ENCODE measurements around the gene ELF2.
"Not testable (repeated sequence)": the region's sequence is repeated elsewhere in the genome, so short reads cannot be mapped to it uniquely, and the experiment has no call there.

The ELF2 gene

DNA sequence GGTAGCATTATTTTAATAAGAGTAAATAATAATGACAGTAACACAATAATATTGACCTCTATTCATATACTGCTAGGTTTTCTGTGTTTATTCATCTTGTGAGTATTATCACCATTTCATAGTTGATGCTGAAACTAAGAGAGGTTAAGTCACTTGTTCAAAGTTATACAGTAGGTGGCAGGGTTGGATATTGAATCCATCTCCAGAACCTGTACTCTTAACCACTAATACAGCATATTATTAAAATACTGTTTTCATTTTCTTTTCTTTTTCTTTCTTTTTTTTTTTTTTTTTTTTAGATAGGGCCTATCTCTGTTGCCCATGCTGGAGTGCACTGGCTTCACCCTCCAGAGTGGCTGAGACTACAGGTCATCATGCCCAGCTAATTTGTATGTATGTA is 7.1 kb upstream of the ELF2 start:
- DNase-seq (ENCODE audit: low read depth) = peak; percentile 28

DNA sequence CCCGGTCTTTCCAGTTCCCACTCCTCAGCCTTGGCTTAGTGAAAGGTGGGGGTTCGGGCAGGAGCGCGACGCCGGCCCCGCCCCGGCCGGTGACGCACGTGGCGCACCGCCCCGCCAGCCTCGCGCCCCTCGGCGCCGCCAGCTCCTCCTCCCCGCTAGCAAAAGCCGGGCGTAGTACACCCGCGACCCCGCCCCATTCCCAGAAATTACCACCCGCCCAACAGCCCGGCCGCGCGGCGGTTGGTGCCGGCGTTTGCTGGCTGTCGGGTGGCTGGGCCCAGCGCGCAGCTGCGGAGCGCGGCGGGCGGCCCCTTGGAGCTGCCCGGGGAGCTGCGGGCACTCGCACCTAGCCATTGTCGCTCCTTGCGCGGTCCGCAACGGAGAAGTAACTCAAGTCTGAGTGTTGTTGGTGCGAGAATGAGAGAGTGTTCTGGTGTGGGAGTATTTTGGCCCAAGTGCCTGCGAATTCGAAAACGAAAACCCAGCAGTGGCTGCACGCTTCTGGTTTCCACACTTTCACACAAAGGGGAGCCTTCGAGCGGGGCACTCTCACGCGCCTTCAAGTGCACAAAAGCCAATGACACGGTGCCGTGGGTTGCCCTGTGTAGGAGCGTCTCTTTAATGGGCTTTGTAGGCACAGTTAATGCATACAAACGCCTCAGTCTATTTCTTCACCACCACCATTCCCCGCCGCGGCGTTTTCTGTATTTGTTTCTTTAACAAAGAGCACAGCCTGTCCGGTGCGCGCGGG is 1.0 kb upstream of the ELF2 start:
- peak; percentile 92 for DNase-seq (ENCODE audit: low read depth)

DNA sequence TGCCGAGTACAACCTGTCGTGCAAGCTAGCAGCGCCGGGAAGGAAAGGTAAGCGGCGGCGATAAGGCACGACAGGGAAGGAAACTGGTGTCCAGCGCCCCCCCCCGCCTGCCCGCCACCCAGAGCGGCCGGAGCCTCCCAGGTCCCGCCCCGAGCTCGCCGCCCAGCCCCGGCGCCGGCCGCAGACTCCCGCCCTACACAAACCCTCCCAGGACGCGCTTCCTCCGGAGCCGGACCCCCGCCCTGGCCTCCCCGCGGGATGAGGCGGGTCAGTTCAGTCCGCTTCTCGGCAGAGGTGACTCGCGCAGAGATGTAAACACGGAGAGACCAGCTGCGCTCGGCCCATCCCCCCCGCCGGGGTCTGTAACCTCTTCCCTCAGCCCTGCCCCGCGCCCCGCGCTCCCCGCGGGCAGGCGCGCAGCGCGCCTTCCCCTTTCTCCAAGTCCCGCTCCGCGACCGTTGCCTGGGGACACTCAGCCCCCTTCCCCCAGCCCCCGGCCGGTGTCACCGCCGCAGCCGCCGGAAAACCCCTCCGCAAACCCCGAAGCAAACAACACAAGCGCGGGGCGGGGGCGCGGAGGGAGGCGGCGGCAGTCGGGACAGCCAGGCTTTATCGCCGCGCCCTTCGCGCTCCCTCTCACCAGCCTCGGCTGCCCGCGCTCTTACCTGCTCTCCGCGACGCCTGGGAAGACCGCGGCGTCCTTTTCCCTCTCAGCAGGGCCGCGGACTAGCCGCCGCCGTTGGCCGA is 543 bp downstream of the ELF2 start:
- peak; percentile 64 for DNase-seq (ENCODE audit: low read depth)

DNA sequence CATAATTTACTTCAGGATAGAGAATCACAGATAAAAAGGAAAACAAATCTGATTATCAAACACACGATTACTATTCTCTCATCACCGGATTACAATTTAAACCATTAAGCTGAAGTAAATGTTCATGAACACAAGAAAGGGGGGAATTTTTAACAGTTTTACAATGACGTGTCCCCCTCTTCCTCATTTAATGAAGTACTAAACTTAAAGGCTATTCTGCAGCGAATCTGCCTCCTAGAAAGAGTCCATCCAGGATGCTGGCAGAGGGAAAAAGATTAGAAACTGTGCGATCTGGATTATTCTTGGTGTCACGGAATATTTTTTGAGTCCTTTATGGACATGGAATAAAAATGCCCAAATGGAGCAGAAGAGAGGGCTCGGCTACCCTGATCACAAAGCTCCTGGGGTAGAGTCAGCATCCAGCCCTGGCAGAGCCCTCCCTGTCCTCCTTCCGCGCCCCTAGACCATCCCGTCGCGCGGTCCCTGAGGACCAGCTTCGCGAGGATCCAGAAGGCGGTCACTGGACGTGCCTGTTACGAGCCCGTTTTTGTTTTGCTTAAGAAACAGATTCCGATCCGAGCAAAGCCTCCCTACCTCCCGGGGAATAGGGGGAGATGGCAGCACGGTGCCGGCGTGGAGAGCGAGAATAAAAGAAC is 1.2 kb downstream of the ELF2 start:
- DNase-seq (ENCODE audit: low read depth) = no peak

DNA sequence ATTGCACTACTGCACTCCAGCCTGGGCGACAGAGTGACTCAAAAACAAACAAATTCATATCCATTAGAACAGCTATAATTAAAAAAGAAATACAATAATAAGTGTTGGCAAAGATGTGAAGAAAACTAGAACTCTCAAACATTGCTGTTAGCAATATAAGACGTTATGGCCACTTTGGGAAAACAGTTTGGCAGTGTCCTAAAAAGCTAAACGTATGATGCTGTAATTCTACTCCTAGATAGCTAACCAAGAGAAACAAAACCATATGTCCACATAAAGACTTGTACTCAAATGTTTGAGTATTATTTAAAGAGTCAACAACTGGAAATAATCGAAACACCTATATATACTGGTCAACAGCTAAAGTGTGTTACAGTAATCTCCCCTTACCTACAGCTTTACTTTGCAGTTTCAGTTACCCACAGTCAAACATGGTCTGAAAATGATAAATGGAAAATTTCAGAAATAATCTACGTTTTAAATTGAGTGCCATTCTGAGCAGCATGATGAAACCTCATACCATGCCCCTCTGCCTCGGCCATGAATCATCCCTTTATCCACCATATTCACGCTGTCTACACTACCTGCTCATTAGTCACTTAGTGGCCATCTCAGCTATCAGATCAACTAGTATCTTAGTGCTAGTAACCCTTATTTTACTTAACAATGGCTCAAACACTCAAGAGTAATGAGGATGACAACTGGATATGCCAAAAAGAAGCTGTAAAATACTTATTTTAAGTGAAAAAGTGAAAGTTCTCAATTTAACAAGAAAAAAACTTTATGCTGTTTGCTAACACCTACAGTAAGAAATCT is 4.9 kb downstream of the ELF2 start:
- DNase-seq (ENCODE audit: low read depth) = peak; percentile 44

DNA sequence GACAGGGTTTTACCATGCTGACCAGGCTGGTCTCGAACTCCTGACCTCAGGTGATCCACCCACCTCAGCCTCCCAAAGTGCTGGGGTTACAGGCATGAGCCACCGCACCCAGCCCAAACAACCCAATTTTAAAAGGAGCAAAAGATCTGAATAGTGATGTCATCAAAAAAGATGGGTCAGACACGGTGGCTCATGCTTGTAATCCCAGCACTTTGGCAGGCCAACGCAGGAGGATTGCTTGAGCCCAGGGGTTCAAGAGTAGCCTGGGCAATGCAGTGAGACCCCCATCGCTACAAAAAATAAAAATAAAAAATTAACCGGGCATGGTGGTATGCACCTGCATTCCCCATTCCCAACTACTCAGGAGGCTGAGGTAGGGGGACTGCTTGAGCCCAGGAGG is 6.1 kb downstream of the ELF2 start:
- DNase-seq (ENCODE audit: low read depth) = no peak

DNA sequence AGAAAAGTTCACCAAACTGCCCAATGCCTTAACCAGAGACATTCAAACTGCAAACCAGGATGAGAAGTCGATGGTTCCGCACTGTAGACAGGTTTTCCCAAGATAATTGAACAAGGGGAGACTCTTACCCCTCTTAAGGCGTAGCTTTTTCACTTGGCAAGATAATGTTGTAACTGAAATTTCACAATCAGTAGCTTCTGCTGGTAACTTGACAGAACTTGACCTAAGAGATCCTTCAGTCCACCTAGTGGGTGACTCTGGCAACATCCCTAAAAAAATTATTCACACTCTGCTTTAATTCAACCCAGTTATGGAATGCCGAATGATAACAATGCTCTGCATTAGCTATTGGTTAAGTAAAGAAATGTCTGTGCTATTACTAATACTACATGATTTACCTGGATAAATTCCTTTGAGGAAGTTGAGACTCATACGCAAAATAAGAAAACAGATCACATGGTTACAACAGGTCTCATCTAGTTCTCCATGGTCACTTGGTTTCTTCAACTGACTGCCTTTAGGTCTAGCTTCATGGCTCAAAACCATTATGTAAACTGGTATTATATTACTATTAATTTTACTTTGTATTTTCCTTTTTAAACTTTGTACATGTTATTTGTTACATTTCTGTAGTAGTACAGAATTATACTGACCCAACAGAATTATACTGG is 9.1 kb downstream of the ELF2 start:
- DNase-seq (ENCODE audit: low read depth) = no peak

DNA sequence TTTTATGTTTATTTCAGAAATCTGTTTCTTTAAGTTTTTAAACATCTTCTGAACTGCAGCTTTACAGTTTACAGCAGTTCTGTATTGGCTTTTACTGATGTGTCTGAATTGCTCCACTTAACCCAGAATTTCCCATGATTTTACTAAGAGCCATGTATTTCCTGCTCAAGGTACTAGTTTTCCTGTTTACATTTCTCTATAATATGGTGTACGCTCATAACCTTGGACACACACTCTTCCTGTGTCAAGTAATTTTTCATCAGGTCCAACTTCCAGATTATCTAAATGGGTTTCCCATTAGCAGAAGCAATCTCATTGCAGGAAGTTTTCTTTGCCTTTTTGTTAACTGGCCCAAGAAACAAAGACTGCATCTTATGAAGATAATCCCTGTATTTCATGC is 12.3 kb downstream of the ELF2 start:
- DNase-seq (ENCODE audit: low read depth) = no peak

DNA sequence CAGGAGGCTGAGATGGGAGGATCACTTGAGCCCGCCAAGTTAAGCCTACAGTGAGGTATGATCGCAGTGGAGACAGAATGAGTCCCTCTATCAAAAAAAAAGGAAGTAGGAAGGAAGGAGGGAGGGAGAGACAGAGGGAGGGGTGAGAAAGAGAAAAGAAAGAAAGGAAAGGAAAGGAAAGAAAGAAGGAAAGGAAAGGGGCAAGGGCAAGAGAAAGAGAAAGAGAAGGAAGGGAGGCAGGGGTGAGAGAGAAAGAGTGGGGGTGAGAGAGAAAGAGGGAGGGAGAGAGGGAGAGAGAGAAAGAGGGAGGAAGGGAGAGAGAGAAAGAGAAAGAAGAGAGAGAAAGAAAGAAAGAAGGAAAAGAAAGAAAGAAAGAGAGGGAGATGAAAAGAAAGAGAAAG is 13.2 kb downstream of the ELF2 start:
- DNase-seq (ENCODE audit: low read depth) = no peak

DNA sequence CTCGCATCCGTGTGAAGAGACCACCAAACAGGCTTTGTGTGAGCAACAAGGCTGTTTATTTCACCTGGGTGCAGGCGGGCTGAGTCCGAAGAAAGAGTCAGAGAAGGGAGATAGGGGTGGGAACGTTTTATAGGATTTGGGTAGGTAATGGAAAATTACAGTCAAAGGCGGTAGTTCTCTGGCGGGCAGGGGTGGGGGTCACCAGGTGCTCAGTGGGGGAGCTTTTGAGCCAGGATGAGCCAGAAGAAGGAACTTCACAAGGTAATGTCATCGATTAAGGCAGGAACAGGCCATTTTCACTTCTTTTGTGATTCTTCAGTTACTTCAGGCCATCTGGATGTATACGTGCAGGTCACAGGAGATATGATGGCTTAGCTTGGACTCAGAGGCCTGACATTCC is 19.0 kb downstream of the ELF2 start:
- not testable (repeated sequence) for DNase-seq (ENCODE audit: low read depth)

DNA sequence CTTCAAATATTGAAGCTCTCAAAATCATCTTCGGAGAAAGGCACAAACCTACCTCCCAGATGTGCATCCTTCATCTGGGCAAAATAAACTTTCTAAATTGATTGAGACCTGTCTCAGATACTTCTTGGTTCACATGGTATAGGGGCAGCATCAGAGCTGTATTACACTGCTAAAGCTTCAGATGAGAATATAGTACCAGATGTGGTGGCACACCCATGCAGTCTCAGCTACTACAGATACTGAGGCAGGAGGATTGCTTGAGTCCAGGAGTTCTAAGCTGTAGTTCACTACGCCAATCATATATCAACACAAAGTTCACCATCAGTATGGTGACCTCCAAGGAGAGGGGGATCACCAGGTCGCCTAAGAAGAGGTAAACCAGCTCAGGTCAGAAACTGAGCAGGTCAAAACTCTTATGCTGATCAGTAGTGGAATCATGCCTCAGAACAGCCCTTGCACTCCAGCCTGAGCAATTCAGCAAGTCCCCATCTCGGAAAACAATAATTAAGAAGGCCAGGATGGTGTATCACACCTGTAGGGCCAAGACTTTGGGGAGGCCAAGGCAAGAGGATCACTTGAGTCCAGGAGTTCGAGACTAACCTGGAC is 22.0 kb downstream of the ELF2 start:
- DNase-seq (ENCODE audit: low read depth) = no peak

DNA sequence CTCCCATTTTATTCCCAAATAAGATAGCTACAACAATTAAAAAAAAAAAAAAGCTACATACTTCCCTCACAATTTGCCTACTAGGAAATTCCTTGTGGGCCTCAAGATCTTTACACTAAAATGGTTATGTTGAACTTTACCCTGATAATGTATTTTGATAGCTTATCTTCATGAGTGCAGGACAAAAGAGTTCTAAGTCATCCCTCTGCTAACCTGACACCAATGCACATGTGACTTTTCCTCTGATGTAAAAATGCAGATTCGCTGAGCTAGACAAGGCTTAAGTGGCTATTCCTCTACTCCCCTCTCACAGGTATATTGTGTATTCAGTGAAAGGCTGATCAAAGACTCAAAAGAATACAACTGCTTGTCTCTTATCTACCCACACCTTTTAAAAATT is 22.5 kb downstream of the ELF2 start:
- DNase-seq (ENCODE audit: low read depth) = no peak

DNA sequence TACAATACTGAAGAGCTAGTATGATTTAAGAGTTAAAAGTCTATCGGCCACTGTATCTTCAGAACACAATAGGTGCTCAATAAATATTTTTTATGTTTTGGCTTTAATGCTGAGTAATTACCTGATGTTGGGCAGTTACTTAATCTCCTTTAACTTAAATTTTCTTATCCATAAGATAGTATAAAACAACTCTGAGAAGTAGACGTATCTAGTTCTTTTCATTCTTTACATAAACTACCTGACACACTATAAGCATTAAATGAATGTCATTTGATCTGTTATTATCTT is 22.9 kb downstream of the ELF2 start:
- no peak for DNase-seq (ENCODE audit: low read depth)

DNA sequence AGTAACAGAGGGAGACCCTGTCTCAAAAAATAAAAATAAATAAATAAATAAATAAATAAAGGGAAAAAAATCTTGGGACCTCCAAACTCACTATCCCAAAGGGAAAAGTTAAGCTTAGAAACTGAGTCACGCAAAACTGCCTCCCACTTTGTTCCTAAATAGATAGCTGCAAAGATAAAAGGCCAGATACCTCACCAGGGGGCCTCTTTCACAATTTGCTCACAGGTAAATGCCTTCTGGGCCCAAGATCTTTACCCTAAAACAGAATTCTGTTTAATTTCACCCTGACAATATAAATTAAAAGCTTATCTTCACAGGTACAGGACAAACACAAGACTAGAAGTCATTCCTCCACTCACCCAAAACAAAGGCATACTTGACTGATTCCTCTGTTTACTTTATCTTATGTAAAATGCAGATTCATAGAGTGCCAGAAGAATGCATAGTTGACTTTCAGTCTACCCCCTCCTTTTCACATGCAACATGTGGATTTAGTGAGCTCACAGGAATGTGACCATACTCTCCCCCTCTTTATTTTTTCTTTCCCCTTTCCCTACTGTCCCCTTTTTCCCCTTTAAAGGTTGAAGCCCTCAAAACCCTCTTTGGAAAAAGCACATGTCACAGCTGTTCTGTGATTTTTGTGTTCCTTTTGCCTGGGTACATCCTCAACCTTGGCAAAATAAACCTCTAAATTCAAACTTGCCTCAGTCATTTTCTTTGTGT is 23.4 kb downstream of the ELF2 start:
- no peak for DNase-seq (ENCODE audit: low read depth)

DNA sequence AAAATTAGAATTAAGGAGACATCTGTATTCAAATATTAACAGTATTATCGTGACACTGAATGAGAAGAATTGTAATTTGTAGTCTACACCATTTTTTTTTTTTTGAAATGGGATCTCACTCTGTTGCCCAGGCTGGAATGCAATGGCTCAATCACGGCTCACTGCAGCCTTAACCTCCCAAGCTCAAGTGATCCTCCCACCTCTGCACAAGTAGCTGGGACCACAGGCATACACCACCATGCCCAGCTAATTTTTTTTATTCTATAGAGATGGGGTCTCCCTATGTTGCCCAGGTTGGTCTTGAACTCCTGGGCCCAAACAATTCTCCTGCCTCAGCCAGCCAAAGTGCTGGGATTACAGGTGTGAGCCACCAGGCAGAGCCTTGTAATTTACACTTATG is 24.8 kb downstream of the ELF2 start:
- DNase-seq (ENCODE audit: low read depth) = no peak

DNA sequence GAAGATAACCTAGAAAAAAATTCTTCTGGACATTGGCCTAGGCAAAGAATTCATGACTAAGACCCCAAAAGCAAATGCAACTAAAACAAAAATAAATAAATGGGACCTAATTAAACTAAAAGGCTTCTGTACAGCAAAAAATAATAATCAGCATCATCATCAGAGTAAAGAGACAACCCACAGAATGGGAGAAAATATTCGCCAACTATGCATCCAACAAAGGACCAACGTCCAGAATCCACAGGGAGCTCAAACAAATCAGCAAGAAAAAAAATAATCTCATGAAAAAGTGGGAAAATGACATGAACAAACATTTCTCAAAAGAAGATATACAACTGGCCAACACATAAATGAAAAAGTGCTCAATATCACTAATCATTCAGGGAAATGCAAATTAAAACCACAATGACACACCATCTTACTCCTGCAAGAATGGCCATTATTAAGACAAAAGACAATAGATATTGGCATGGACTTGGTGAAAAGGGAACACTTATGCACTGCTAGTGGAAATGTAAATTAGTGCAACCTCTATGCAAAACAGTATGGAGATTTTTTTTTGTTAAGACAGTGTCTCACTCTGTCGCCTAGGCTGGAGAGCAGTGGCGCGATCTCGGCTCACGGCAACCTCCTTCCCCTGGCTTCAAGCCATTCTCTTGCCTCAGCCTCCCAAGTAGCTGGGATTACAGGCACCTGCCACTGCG is 29.9 kb downstream of the ELF2 start:
- DNase-seq (ENCODE audit: low read depth) = no peak

DNA sequence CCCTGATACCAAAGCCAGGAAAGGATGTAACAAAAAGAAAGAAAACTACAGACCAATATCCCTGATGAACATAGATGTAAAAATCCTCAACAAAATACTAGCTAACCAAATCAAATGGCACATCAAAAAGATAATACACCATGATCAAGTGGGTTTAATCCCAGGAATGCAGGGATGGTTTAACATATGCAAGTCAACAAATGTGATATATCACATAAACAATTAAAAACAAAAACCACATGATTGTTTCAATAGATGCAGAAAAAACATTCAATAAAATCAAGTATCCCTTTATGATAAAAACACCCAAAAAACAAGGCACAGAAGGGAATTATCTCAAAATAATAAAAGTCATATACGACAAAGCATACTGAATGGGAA is 31.5 kb downstream of the ELF2 start:
- DNase-seq (ENCODE audit: low read depth) = no peak

DNA sequence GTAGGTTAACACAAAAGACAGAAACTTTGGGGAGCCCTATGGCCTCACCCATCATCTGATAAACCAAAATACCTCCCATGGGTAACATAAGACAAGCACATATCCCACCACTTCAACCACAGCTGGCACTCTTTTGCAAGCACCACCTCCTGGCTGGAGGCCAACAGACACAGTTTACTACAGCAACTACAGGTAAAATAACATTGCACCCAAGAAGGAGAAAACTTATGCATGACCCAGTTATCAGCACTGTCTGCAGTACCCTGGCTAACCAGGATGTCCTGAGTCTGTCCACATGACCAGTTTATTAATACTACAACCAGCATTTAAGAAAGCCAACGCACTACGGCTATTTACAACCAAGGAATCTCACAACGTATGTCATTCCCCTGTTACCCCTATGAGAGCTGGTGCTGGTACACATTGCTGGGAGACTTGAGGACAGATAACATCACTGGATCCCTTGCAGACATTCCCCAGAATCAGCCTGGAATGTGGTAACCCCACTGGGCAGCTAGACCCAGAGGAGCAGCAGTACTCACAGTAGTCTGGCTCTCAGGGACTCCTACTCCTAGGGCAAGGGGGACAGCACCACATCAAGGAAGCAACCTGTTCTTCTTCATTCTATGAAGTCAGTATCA is 32.0 kb downstream of the ELF2 start:
- no peak for DNase-seq (ENCODE audit: low read depth)

DNA sequence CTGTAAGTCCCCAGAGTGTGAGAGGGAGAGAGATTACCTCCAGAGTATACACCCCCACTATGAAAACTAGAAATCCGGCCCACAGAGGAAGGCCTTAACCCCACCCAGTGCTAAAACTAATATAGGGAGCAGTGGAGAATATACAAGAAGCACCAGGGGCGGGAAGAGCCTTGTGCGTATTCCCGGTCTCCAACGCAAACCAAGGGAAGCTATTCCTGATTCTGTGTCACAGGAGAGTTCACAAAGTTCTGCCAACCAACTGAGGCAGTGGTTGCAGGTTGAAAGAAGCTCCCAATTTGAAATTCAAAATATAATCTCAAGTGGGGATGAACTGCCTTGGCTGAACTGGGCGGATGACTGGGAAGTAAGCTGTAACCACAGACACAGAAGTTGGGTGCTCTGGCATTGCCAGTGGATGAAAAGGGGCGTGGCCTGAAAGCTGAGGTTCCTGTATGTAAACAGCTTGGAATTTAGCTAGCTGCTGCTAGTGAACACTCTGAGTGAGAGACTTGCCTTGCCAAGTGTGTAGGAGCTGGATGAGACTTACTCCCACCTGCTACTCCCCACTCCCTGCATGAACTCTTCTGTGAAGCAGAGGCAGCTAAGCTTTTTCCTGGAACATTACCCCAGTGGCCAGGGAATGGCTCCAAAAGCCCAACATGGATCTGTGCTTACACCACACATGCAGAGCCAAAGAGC is 32.7 kb downstream of the ELF2 start:
- DNase-seq (ENCODE audit: low read depth) = peak; percentile 33
